CMK (cell line): Measurements from ENCODE around the gene CPN2.

Experiments used
- DNase-seq: peaks from one replicate; pipeline ENCODE4 v3.0.0-alpha.2; 2010; ENCODE audit warnings: low read depth

The CPN2 gene

DNA sequence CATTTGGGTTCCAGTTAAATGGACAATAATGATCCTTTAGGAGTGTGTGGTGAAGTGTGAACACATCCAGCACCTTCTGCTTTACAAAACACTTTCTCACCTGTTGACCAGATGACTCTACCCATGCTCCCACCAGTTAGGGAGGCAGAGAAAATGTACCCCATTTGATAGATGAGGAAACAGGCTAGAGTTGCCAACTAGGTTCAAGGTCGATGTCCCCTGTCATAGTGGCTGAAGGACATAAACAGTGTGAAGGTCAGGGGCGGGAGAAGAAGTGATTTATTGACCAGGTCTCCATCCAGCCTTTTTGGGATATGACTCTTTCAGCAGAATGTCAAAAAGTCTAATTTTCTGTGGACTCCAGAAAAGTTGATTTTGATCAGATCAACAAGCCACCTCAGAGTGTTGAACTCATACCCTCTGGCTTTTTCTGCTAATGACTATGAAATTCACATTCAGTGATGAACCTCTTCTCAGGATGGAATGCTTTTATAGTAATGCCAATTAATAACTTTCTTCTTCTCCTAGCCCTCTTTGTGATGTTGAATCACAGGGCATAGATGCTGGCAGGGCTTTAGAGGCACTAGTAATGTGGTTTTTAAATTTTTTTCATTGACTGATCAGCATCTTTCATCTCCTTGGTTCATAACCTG lies 57.5 kb downstream of the CPN2 start:
- DNase-seq = no peak

DNA sequence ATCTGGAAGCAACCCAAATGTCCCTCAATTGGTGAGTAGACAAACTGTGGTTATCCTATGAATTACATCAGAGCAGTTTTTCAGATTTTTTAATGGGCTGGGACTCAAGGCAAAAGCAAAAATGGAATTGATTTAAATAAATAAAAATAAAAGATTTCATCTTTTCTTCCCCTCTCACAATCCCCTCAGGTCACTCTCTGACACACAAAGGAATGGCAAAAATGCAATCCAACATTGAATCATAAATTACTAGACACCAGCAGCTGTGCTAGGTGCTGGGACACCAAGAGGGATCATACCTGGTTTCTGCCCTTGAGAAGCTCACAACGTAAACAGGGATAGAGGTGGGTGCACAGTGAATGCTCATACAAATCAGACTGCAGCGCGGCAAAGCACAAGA lies 58.8 kb downstream of the CPN2 start:
- DNase-seq = no peak
